HG03354 (cell line): ENCODE results near the gene GPC1.

Experiments used
- ATAC-seq: cut with Tn5 transposase; IDR thresholded peaks from one replicate; pipeline ENCODE4 v1.9.1; 2021; ENCODE audit warnings: mild to moderate bottlenecking; ENCODE audit not compliant: unreplicated experiment, poor library complexity, severe bottlenecking

The GPC1 gene

GRCh38 chr2:240411261-240412160 lies 24.0 kb upstream of the GPC1 start:
- ATAC-seq = no peak

GRCh38 chr2:240412211-240412861 lies 23.1 kb upstream of the GPC1 start:
- no peak for ATAC-seq

- ATAC-seq = no peak
These were observed 22.3 kb upstream of the GPC1 start for GRCh38 chr2:240412975-240413812.

GRCh38 chr2:240413813-240414429 lies 21.5 kb upstream of the GPC1 start:
- ATAC-seq = no peak

GRCh38 chr2:240416821-240417220 lies 18.6 kb upstream of the GPC1 start:
- no peak for ATAC-seq

GRCh38 chr2:240418311-240418710 lies 17.2 kb upstream of the GPC1 start:
- no peak for ATAC-seq

GRCh38 chr2:240419271-240419670 lies 16.2 kb upstream of the GPC1 start:
- no peak for ATAC-seq

GRCh38 chr2:240419723-240420122 lies 15.7 kb upstream of the GPC1 start:
- ATAC-seq = no peak

- ATAC-seq = no peak
These were observed 15.0 kb upstream of the GPC1 start for GRCh38 chr2:240420206-240421104.

- no peak for ATAC-seq
These were observed 14.1 kb upstream of the GPC1 start for GRCh38 chr2:240421381-240421780.

GRCh38 chr2:240422658-240423329 lies 12.7 kb upstream of the GPC1 start:
- no peak for ATAC-seq

GRCh38 chr2:240423788-240424191 lies 11.7 kb upstream of the GPC1 start:
- ATAC-seq = no peak

GRCh38 chr2:240424341-240425235 lies 10.9 kb upstream of the GPC1 start:
- no peak for ATAC-seq

- ATAC-seq = no peak
These were observed 10.2 kb upstream of the GPC1 start for GRCh38 chr2:240425236-240425615.

- no peak for ATAC-seq
These were observed 9.8 kb upstream of the GPC1 start for GRCh38 chr2:240425697-240426096.

- ATAC-seq = no peak
These were observed 8.4 kb upstream of the GPC1 start for GRCh38 chr2:240426845-240427721.

GRCh38 chr2:240427729-240428128 lies 7.7 kb upstream of the GPC1 start:
- ATAC-seq = no peak
